Osteocyte (in vitro differentiated cells): ENCODE measurements around the gene SDK2. TPM values are rescaled to one million over a fixed set of nuclear protein-coding genes. Genes with fewer than 3 reads are reported as not detected.
"Not testable (repeated sequence)": the region's sequence is repeated elsewhere in the genome, so short reads cannot be mapped to it uniquely, and the experiment has no call there.

ENCODE experiments used
- DNase-seq: peaks from one replicate; pipeline ENCODE4 v3.0.0; 2021; ENCODE audit warnings: mixed read lengths; ENCODE audit not compliant: unreplicated experiment; ENCODE audit errors: extremely low spot score
- H3K27ac Mint-ChIP-seq: one replicate; pipeline ENCODE4 v1.8.0; 2021; ENCODE audit warnings: mild to moderate bottlenecking, mixed read lengths; ENCODE audit not compliant: unreplicated experiment
- H3K27me3 Mint-ChIP-seq: one replicate; pipeline ENCODE4 v1.8.0; 2021; ENCODE audit warnings: mixed read lengths; ENCODE audit not compliant: unreplicated experiment
- H3K36me3 Mint-ChIP-seq: one replicate; pipeline ENCODE4 v1.8.0; 2021; ENCODE audit warnings: mixed read lengths; ENCODE audit not compliant: unreplicated experiment
- H3K4me1 Mint-ChIP-seq: one replicate; pipeline ENCODE4 v1.8.0; 2021; ENCODE audit warnings: mixed read lengths; ENCODE audit not compliant: unreplicated experiment
- H3K4me3 Mint-ChIP-seq: one replicate; pipeline ENCODE4 v1.8.0; 2021; ENCODE audit warnings: mild to moderate bottlenecking, moderate library complexity, mixed read lengths; ENCODE audit not compliant: unreplicated experiment
- H3K9me3 Mint-ChIP-seq: one replicate; pipeline ENCODE4 v1.8.0; 2021; ENCODE audit warnings: mixed read lengths; ENCODE audit not compliant: unreplicated experiment
- total RNA-seq: library from RNA; stranded (reverse); gene quantifications from 2 replicates; pipeline ENCODE4 v1.2.1, GENCODE V29; 2021
- TF ChIP-seq, protein P1 (sequence below): fragments of 200-600 bp; sonication (generic); IDR thresholded peaks from 2 replicates; pipeline ENCODE4 v1.5.0; 2021; ENCODE audit warnings: antibody characterized with exemption, mild to moderate bottlenecking, moderate library complexity

The SDK2 gene
- total RNA-seq, 1 donor from 2014 or later: 16.5 TPM

DNA sequence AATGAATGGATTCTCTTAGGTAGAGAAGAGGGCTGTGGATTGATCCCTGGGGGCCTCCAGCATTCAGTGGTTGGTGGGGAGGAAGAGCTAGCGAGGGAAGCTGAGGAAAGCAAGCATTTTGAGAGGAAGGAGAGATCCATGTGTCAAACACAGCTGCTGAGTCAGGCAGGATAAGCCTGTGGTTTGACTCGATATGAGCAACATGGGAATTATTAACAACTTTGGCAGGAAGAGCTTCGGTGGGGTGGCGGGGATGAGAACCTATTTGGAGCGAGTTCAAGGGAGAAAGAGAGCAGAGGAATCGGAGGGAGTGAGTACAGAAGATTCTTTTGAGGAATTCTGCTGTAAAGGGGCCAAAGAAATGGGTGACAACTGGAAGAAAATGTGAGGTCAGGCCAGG, 273.0 kb downstream of the SDK2 start:
- Mint-ChIP-seq H3K27me3 (peaks cover 11% of the 10 kb centered on the region), H3K27ac (no peak overlapping the region), H3K9me3 (no peaks in the 10 kb centered on the region), H3K4me3 (no peak overlapping the region), H3K36me3 (peaks cover 1% of the 10 kb centered on the region), H3K4me1 (peaks cover 7% of the 10 kb centered on the region)
- TF ChIP-seq, protein P1, sequence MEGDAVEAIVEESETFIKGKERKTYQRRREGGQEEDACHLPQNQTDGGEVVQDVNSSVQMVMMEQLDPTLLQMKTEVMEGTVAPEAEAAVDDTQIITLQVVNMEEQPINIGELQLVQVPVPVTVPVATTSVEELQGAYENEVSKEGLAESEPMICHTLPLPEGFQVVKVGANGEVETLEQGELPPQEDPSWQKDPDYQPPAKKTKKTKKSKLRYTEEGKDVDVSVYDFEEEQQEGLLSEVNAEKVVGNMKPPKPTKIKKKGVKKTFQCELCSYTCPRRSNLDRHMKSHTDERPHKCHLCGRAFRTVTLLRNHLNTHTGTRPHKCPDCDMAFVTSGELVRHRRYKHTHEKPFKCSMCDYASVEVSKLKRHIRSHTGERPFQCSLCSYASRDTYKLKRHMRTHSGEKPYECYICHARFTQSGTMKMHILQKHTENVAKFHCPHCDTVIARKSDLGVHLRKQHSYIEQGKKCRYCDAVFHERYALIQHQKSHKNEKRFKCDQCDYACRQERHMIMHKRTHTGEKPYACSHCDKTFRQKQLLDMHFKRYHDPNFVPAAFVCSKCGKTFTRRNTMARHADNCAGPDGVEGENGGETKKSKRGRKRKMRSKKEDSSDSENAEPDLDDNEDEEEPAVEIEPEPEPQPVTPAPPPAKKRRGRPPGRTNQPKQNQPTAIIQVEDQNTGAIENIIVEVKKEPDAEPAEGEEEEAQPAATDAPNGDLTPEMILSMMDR: no peak
- DNase-seq: no peak

DNA sequence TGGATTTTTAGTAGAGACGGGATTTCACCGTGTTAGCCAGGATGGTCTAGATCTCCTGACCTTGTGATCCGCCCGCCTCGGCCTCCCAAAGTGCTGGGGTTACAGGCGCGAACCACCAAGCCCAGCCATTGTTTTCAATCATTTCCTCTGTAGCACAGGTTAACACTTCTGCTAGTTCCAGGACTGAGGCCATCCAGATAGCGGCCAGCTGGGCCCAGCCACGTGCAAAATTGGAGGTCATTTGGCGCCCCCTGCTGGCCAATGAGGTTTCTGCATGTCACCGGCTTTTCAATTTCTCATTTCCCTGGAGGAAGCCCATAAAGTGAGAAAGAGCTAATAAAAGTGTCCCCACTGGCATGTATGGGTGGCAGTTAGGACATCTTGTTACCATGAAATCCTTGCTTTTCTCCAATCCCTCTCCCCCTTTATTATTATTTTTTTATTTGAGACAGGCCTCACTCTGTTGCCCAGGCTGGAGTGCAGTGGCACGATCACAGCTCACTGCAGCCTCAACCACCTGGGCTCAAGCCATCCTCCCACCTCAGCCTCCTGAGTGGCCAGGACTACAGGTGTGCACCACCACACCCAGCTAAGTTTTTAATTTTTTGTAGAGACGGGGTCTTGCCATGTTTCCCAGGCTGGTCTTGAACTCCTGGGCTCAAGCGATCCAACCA, 274.3 kb downstream of the SDK2 start:
- H3K4me1 Mint-ChIP-seq, H3K9me3 Mint-ChIP-seq, H3K36me3 Mint-ChIP-seq, H3K4me3 Mint-ChIP-seq, H3K27ac Mint-ChIP-seq: not testable (repeated sequence)
- peak; percentile 91 for DNase-seq
- peaks cover 10% of the 10 kb centered on the region for H3K27me3 Mint-ChIP-seq
- TF ChIP-seq, protein P1: peak; percentile 90

DNA sequence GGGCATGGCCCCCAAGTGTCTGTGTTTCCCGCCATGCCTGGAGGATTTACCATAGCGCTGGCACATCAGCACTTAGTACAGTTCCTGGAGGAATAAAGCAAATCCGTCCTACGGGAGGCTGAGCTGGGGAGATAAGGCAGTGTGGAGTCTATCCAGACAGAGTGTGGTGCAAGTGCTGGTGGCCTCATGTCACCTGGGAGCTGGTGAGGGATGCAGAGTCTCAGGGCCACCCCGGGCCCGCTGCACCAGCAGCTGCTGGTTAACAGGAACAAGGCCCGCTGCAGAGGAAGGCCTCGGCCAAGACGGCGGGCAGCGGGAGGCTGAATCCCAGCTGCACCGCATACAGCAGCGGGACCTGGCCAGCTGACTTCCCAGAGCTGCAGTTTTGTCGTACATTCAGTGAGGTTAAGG, 275.1 kb downstream of the SDK2 start:
- no peak overlapping the region for H3K4me3 Mint-ChIP-seq
- H3K36me3 Mint-ChIP-seq: no peaks in the 10 kb centered on the region
- peaks cover 7% of the 10 kb centered on the region for H3K4me1 Mint-ChIP-seq
- no peak overlapping the region for H3K27ac Mint-ChIP-seq
- no peak for DNase-seq
- TF ChIP-seq, protein P1: no peak
- H3K9me3 Mint-ChIP-seq: no peaks in the 10 kb centered on the region
- peaks cover 5% of the 10 kb centered on the region for H3K27me3 Mint-ChIP-seq

DNA sequence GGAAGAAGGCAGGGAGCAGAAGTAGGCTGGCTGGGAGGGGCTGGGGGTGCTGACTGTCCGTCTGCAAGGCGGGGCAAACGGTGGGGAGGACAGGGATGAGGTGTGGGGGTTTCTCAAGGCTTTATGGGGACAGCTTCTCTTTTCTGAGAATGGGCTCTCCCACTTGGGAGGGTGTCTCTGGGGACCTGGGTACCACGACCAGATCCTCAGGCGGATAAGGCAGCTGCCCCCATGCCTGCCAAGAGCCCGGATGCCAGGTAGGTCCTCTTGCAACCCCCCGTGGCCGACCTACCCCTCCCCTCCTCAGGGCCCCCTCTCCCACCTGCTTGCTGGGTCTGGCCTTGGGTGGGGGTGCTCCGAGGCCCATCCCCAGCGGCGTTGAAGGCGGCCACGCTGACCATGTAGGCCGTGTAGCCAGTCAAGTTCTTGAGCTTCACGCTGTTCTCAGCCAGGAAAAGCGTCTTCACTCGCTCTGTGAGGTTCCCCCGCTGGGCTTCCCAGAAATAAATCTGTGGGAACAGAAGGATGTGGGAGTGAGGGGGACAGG, 276.1 kb downstream of the SDK2 start:
- H3K9me3 Mint-ChIP-seq: no peaks in the 10 kb centered on the region
- H3K27me3 Mint-ChIP-seq: peaks cover 2% of the 10 kb centered on the region
- no peak overlapping the region for H3K4me3 Mint-ChIP-seq
- no peak overlapping the region for H3K27ac Mint-ChIP-seq
- no peak for DNase-seq
- no peaks in the 10 kb centered on the region for H3K36me3 Mint-ChIP-seq
- H3K4me1 Mint-ChIP-seq: peaks cover 7% of the 10 kb centered on the region
- TF ChIP-seq, protein P1: no peak

DNA sequence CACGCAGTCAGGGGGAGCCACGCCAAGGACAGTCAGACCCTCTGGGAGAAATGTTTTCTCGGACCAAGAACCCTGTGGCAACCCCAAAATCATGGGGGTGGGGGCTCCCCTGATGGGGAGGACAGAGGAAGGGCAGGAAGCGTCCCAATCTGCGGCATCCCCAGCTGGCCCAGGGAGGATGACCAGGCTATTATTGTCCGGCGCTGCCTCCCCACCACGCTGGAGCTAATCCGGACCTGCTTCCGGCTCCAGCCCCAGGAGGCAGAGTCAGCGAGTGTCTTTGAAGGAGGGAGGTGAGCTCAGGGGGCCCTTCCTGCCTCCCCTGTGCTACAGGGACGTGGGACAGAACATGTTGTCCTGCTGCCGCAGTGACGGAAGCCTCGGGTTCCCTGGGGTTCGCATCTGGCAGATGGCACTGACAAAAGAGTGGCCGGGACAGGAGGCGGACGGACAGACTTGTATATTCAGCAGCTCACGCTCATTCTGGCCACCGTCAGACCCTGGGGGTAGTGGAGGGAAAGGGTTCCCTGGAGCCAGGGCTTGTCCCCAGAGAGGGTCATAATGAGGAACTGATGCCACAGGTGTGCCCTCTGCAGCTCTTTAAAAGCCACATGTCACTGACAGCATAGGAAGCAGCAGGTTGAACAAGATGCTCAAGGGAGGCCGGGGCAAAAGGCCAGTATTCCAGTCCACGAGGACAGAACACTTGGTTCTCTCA, 278.2 kb downstream of the SDK2 start:
- H3K36me3 Mint-ChIP-seq: no peaks in the 10 kb centered on the region
- H3K27me3 Mint-ChIP-seq: no peaks in the 10 kb centered on the region
- H3K27ac Mint-ChIP-seq: no peak overlapping the region
- TF ChIP-seq, protein P1: no peak
- peak; percentile 81 for DNase-seq
- H3K9me3 Mint-ChIP-seq: no peaks in the 10 kb centered on the region
- no peak overlapping the region for H3K4me3 Mint-ChIP-seq
- H3K4me1 Mint-ChIP-seq: peaks cover 3% of the 10 kb centered on the region
